Loucy (cell line): ENCODE data around the gene RALGPS1.

Experiments used
- EZH2phosphoT487 ChIP-seq: fragments of 200-600 bp; IDR thresholded peaks from 2 replicates; pipeline ENCODE4 v1.6.1; 2018; ENCODE audit warnings: antibody characterized with exemption, mild to moderate bottlenecking, moderate library complexity, borderline replicate concordance
- TF ChIP-seq, protein P1 (sequence below): fragments of 200-600 bp; sonication (generic); conservative IDR thresholded peaks from 2 replicates; pipeline ENCODE4 v1.5.1; 2014; ENCODE audit warnings: mild to moderate bottlenecking, antibody characterized with exemption, low read length

DNA sequence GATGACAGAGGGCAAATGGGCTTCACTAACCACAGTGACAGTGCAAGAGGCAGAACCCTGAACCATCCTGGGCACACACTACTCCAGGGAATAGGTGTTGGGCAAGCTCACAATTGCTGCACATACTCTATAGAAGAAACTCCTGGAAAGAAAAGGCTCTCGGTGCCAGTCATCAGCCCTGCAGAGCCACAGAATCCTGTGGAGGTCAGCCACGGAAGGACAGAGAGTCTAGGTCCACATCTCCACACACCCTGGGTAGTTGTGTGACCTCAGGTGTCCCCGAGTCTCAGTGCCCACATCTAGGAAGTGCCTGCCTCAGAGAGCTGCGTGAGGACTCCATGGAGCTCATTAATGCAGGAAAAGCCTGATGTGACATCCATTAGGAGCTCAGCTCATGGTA, 223.9 kb downstream of the RALGPS1 start:
- TF ChIP-seq, protein P1, sequence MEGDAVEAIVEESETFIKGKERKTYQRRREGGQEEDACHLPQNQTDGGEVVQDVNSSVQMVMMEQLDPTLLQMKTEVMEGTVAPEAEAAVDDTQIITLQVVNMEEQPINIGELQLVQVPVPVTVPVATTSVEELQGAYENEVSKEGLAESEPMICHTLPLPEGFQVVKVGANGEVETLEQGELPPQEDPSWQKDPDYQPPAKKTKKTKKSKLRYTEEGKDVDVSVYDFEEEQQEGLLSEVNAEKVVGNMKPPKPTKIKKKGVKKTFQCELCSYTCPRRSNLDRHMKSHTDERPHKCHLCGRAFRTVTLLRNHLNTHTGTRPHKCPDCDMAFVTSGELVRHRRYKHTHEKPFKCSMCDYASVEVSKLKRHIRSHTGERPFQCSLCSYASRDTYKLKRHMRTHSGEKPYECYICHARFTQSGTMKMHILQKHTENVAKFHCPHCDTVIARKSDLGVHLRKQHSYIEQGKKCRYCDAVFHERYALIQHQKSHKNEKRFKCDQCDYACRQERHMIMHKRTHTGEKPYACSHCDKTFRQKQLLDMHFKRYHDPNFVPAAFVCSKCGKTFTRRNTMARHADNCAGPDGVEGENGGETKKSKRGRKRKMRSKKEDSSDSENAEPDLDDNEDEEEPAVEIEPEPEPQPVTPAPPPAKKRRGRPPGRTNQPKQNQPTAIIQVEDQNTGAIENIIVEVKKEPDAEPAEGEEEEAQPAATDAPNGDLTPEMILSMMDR: no peak
- no peak for TF ChIP-seq EZH2phosphoT487
